Skeletal muscle satellite cell (primary cell): ENCODE data around the gene NSMF.

Source experiments
- H3K27me3 ChIP-seq: 2 replicates; pipeline ENCODE4 v1.7.0; 2013; ENCODE audit warnings: low read length; ENCODE audit not compliant: control insufficient read depth, insufficient read depth
- H3K36me3 ChIP-seq: 2 replicates; pipeline ENCODE4 v1.7.0; 2013; ENCODE audit warnings: mild to moderate bottlenecking, control low read depth, low read length; ENCODE audit not compliant: insufficient read depth
- H3K4me1 ChIP-seq: 2 replicates; pipeline ENCODE4 v1.7.0; 2013; ENCODE audit warnings: low read length; ENCODE audit not compliant: control insufficient read depth, insufficient read depth
- H3K4me2 ChIP-seq: 2 replicates; pipeline ENCODE4 v1.7.0; 2013; ENCODE audit warnings: mild to moderate bottlenecking, low read length
- H3K4me3 ChIP-seq: 2 replicates; pipeline ENCODE4 v1.7.0; 2013; ENCODE audit warnings: low read length
- H3K9ac ChIP-seq: 2 replicates; pipeline ENCODE4 v1.7.0; 2013; ENCODE audit warnings: mild to moderate bottlenecking, low read depth, low read length, moderate library complexity
- H3K9me3 ChIP-seq: replicated peaks from 2 replicates; pipeline ENCODE4 v1.7.0; 2013; ENCODE audit warnings: mild to moderate bottlenecking, control low read depth, low read length

The NSMF gene

GRCh38 chr9:137460363-137461315 lies 1.5 kb upstream of the NSMF start:
- no peak overlapping the region for H3K4me3 ChIP-seq
- H3K9me3 ChIP-seq = no peaks in the 10 kb centered on the region
- peaks cover 14% of the 10 kb centered on the region for H3K36me3 ChIP-seq
- H3K27me3 ChIP-seq = no peaks in the 10 kb centered on the region
- H3K4me1 ChIP-seq = peaks cover 32% of the 10 kb centered on the region
- H3K4me2 ChIP-seq = no peak overlapping the region
- H3K9ac ChIP-seq = no peak overlapping the region

GRCh38 chr9:137459601-137460362 lies 648 bp upstream of the NSMF start:
- Histone ChIP-seq H3K9me3 (no peaks in the 10 kb centered on the region), H3K9ac (peak overlapping the region; percentile 90), H3K36me3 (peaks cover 23% of the 10 kb centered on the region), H3K4me2 (peak overlapping the region; percentile 99), H3K4me3 (peak overlapping the region; percentile 86), H3K4me1 (peaks cover 37% of the 10 kb centered on the region), H3K27me3 (no peaks in the 10 kb centered on the region)

- Histone ChIP-seq H3K4me1 (peaks cover 44% of the 10 kb centered on the region), H3K9me3 (no peaks in the 10 kb centered on the region), H3K4me2 (peak overlapping the region; percentile 99), H3K27me3 (no peaks in the 10 kb centered on the region), H3K9ac (peak overlapping the region; percentile 90), H3K36me3 (peaks cover 33% of the 10 kb centered on the region), H3K4me3 (peak overlapping the region; percentile 86)
Observed at GRCh38 chr9:137458194-137459151, 661 bp downstream of the NSMF start.

- Histone ChIP-seq H3K4me3 (peak overlapping the region; percentile 86), H3K4me1 (peaks cover 44% of the 10 kb centered on the region), H3K9me3 (no peaks in the 10 kb centered on the region), H3K36me3 (peaks cover 42% of the 10 kb centered on the region), H3K27me3 (no peaks in the 10 kb centered on the region), H3K4me2 (peak overlapping the region; percentile 99), H3K9ac (peak overlapping the region; percentile 90)
Observed at GRCh38 chr9:137457406-137458193, 1.5 kb downstream of the NSMF start.

GRCh38 chr9:137456864-137457405 lies 2.2 kb downstream of the NSMF start:
- Histone ChIP-seq H3K9ac (peak overlapping the region; percentile 90), H3K4me3 (peak overlapping the region; percentile 86), H3K4me1 (peaks cover 44% of the 10 kb centered on the region), H3K4me2 (peak overlapping the region; percentile 99), H3K36me3 (peaks cover 45% of the 10 kb centered on the region), H3K9me3 (no peaks in the 10 kb centered on the region), H3K27me3 (no peaks in the 10 kb centered on the region)

GRCh38 chr9:137456061-137456863 lies 2.9 kb downstream of the NSMF start:
- peak overlapping the region; percentile 99 for H3K4me2 ChIP-seq
- H3K36me3 ChIP-seq = peaks cover 45% of the 10 kb centered on the region
- H3K9me3 ChIP-seq = no peaks in the 10 kb centered on the region
- H3K4me3 ChIP-seq = peak overlapping the region; percentile 86
- H3K9ac ChIP-seq = peak overlapping the region; percentile 90
- peaks cover 44% of the 10 kb centered on the region for H3K4me1 ChIP-seq
- H3K27me3 ChIP-seq = no peaks in the 10 kb centered on the region

GRCh38 chr9:137455359-137455991 lies 3.7 kb downstream of the NSMF start:
- no peaks in the 10 kb centered on the region for H3K9me3 ChIP-seq
- no peak overlapping the region for H3K9ac ChIP-seq
- H3K27me3 ChIP-seq = no peaks in the 10 kb centered on the region
- H3K36me3 ChIP-seq = peaks cover 45% of the 10 kb centered on the region
- peak overlapping the region; percentile 99 for H3K4me2 ChIP-seq
- no peak overlapping the region for H3K4me3 ChIP-seq
- peaks cover 44% of the 10 kb centered on the region for H3K4me1 ChIP-seq

GRCh38 chr9:137454597-137455358 lies 4.4 kb downstream of the NSMF start:
- Histone ChIP-seq H3K4me2 (no peak overlapping the region), H3K27me3 (no peaks in the 10 kb centered on the region), H3K4me1 (peaks cover 44% of the 10 kb centered on the region), H3K4me3 (no peak overlapping the region), H3K9ac (no peak overlapping the region), H3K9me3 (no peaks in the 10 kb centered on the region), H3K36me3 (peaks cover 49% of the 10 kb centered on the region)

- peaks cover 39% of the 10 kb centered on the region for H3K4me1 ChIP-seq
- H3K9me3 ChIP-seq = no peaks in the 10 kb centered on the region
- no peak overlapping the region for H3K4me2 ChIP-seq
- H3K36me3 ChIP-seq = peaks cover 55% of the 10 kb centered on the region
- no peaks in the 10 kb centered on the region for H3K27me3 ChIP-seq
- H3K9ac ChIP-seq = no peak overlapping the region
- H3K4me3 ChIP-seq = no peak overlapping the region
Observed at GRCh38 chr9:137454145-137454596, 5.0 kb downstream of the NSMF start.
